Cardiac fibroblast (primary cell): ENCODE measurements around the gene ARCN1.

ENCODE experiments used
- DNase-seq, 2 donors: peaks; one replicate each; pipeline versions ENCODE4 v3.0.0 to v3.0.0-alpha.2; 2010; ENCODE audit warnings: low read depth in 2 of 2
- H3K4me3 ChIP-seq, 2 donors: replicated peaks in 1 of 2; 1 replicate in 1 of 2; 2 replicates in 1 of 2; pipeline ENCODE4 v1.5.1; 2011; ENCODE audit warnings: low read depth in 2 of 2, low read length in 2 of 2, mild to moderate bottlenecking in 2 of 2, moderate library complexity in 1 of 2
- CTCF ChIP-seq: IDR thresholded peaks from one replicate; pipeline ENCODE4 v1.5.1; 2011; ENCODE audit warnings: low read depth, mild to moderate bottlenecking, low read length, inconsistent platforms

ARCN1 gene

GRCh38 chr11:118528511-118528910, 43.7 kb upstream of the ARCN1 start:
- no peak for DNase-seq
- no peak overlapping the region for H3K4me3 ChIP-seq
- TF ChIP-seq CTCF: no peak

GRCh38 chr11:118529584-118530175, 42.5 kb upstream of the ARCN1 start:
- H3K4me3 ChIP-seq: peak overlapping the region in 1 of 2 donors; percentile 49
- TF ChIP-seq CTCF: no peak
- no peak for DNase-seq

- peak overlapping the region; percentile 49 to 61 for H3K4me3 ChIP-seq
- no peak for TF ChIP-seq CTCF
- DNase-seq: no peak
These were observed 42.0 kb upstream of the ARCN1 start for GRCh38 chr11:118530180-118530682.

GRCh38 chr11:118530683-118531596, 41.3 kb upstream of the ARCN1 start, which contains the start of gene TMEM25:
Gene TMEM25, plus strand, starts transcription at chr11:118531192. Its CDS starts 610 bp downstream, at chr11:118531802.
- DNase-seq: peak; percentile 29 to 40
- TF ChIP-seq CTCF: no peak

GRCh38 chr11:118531597-118532084, 40.6 kb upstream of the ARCN1 start:
- H3K4me3 ChIP-seq: peak overlapping the region; percentile 49 to 61
- no peak for DNase-seq
- no peak for TF ChIP-seq CTCF

More at GRCh38 chr11:118530683-118531596, 41.3 kb upstream of the ARCN1 start, which contains the start of gene TMEM25:
- peak within 1 kb of the TSS; percentile 49 to 61 for H3K4me3 ChIP-seq

GRCh38 chr11:118532091-118532490, 40.1 kb upstream of the ARCN1 start:
- H3K4me3 ChIP-seq: no peak overlapping the region
- TF ChIP-seq CTCF: no peak
- DNase-seq: no peak
